GM12873 (cell line): ENCODE results near the gene GUSB.

Experiments used
- CTCF ChIP-seq: IDR thresholded peaks from 2 replicates; pipeline ENCODE4 v1.5.1; 2012; ENCODE audit warnings: low read depth, mild to moderate bottlenecking, moderate library complexity, low read length, control low read depth; ENCODE audit not compliant: insufficient read depth; ENCODE audit errors: missing control alignments

Gene GUSB

GRCh38 chr7:65981965-65982792, at the start of gene GUSB:
Gene GUSB, minus strand, starts transcription at chr7:65982213. Its CDS starts 30 bp downstream, at chr7:65982183.
- no peak for TF ChIP-seq CTCF

DNA sequence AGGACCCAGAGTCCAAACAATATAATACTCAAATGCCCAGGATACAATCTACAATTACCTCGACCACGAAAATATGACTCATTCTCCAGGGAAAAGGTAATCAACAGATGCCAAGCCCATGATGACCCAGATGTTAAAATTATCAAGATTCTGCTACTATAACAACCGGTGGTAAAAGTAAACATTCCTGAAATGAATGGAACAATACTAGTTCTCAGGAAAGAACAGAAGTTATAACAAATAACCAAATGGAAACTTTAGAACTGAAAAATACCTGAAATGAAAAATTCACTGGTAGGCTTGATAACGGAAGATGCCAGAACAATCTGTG, 34.1 kb upstream of the GUSB start:
- no peak for TF ChIP-seq CTCF

DNA sequence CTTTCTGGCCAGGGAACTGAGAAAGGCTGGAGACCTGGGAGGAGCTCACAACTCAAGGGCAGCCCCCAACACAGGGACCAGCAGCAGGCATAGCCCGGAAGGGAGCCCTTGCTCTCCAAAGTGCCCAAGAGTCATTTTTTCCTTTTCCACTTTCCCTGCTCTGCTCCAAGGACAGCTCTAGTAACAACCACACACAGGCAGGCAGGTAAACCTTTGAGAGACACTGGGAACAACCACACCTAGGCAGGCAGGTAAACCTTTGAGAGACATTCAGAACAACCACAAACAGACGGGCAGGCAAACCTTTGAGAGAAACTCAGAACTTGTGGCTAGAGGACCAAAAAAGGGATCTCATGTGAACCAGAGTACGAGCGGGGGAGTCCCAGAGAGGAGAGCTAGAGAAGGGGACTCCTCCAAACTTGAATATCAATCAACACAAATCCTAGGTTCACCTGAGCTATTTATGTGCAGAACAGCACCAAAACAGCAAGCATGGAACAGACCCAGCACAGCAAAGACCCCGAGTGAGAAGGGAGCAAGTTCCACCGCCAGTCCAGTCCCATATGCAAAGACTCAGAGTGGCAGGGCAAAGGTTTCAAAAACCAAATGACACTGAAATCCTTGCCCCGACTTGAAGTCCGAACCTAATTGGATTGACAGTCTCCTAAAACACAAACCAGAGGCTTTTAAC, 33.6 kb upstream of the GUSB start:
- TF ChIP-seq CTCF = no peak

GRCh38 chr7:66013938-66014337, 31.9 kb upstream of the GUSB start:
- TF ChIP-seq CTCF = peak; percentile 48

DNA sequence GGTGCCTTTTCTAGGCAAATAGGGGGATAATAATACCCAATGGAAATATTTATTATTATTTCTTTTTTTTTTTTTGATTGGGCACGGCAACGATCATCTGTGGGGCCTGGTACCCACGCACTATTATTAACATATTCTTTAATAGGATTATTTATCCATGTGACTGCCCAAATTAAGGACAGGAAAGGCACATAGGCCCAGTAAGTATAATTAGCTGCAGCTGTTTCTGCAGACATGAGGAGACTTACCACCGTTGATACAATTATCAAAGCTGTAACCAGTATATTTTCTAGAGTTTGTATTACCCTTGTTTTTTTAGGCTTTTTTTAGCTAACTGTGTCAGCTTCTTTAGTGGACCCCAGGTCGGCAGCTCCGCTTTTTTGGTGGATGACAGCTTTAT, 25.2 kb upstream of the GUSB start:
- TF ChIP-seq CTCF = no peak

GRCh38 chr7:65992526-65992925, 10.5 kb upstream of the GUSB start:
- TF ChIP-seq CTCF = no peak

- no peak for TF ChIP-seq CTCF
These were observed 7.7 kb upstream of the GUSB start for GRCh38 chr7:65989694-65990080.
